ENCODE measurements around the gene CNTN1. TPM values are rescaled to one million over a fixed set of nuclear protein-coding genes. Genes with fewer than 3 reads are reported as not detected.

CNTN1 gene
- total and polyA plus RNA-seq, 9 donors = 21.8 to 123 (median 44.1) TPM

DNA sequence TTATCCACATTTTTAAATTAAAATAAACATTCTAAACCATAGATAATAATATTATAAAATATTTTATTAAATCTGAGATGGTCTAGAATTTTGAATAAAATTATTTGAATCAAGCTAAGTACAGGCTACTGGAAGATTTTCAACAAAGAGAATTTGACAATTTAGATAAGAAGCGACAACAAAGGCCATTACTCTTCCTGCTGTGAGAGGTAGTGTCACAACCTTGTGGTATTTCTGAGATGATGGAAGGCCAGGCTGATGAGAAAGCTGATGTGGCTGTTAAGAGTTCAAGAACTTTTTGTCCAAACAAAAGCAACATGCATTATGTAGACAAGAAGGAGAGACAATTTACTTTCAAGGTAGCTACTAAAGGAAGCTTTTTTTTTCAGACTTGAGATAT lies 43.7 kb upstream of the CNTN1 start:
- H3K27me3 ChIP-seq = no peaks in the 10 kb centered on the region
- H3K36me3 ChIP-seq = no peaks in the 10 kb centered on the region
- intact Hi-C loops (cut with DNase I) = no loop called here
- WGBS, 3 donors = 68 to 86% (median 68%) methylated on average over 1 of the region's 1 CpG
- H3K9me3 ChIP-seq = peaks cover 0 to 3% of the 10 kb centered on the region in 2 donors
- H3K4me3 ChIP-seq = no peak overlapping the region
- H3K27ac ChIP-seq = no peak overlapping the region
- TF ChIP-seq, protein P1, sequence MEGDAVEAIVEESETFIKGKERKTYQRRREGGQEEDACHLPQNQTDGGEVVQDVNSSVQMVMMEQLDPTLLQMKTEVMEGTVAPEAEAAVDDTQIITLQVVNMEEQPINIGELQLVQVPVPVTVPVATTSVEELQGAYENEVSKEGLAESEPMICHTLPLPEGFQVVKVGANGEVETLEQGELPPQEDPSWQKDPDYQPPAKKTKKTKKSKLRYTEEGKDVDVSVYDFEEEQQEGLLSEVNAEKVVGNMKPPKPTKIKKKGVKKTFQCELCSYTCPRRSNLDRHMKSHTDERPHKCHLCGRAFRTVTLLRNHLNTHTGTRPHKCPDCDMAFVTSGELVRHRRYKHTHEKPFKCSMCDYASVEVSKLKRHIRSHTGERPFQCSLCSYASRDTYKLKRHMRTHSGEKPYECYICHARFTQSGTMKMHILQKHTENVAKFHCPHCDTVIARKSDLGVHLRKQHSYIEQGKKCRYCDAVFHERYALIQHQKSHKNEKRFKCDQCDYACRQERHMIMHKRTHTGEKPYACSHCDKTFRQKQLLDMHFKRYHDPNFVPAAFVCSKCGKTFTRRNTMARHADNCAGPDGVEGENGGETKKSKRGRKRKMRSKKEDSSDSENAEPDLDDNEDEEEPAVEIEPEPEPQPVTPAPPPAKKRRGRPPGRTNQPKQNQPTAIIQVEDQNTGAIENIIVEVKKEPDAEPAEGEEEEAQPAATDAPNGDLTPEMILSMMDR (IDR thresholded peaks at IDR 0.05) = no peak
- TF ChIP-seq POLR2A (IDR thresholded peaks at IDR 0.05) = no peak
- no peak for TF ChIP-seq EP300 (IDR thresholded peaks at IDR 0.05)
- no peak for DNase-seq
- H3K4me1 ChIP-seq (ENCODE audit: insufficient read depth) = peaks cover 2% of the 10 kb centered on the region

DNA sequence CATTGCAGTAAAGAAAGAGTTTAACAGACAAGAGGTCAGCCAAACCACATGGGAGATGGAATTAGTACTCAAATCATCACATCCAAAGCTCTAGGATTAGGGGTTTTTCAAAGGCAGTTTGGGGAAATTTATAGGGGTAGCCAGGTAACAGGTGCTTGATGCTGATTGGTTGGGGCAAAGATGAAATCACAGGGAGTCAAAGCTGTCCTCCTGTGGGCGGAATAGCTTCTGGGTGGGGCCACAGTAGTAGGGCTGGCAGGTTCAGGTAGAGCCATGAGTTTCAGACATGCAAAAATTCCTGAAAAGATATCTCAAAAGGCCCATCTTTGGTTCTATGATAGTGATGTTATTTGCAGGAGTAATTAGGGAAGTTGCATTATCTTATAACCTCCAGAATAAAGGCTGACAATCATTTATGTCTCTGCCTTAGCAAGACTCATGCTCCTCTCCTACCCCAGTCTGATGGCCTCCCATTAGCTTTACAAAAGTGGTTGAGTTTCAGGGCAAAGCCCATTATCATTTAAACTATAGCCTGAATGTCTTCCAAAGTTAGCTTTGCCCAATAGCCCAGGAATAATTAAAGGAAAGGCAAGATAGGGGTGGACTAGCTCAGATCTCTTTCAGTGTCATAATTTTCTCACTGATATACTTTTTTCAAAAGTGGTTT lies 42.1 kb upstream of the CNTN1 start:
- no peak for DNase-seq
- Histone ChIP-seq H3K9me3 (peaks cover 0 to 3% of the 10 kb centered on the region in 2 donors), H3K36me3 (no peaks in the 10 kb centered on the region), H3K27ac (no peak overlapping the region), H3K4me1 (ENCODE audit: insufficient read depth) (peaks cover 2% of the 10 kb centered on the region), H3K4me3 (no peak overlapping the region), H3K27me3 (no peaks in the 10 kb centered on the region)
- intact Hi-C loops (cut with DNase I) = no loop called here
- whole genome bisulfite sequencing, 3 donors = 97 to 98% (median 97%) methylated on average over 1 of the region's 1 CpG
- TF ChIP-seq EP300 (IDR thresholded peaks at IDR 0.05) (no peak), POLR2A (IDR thresholded peaks at IDR 0.05) (no peak)
- TF ChIP-seq, protein P1 (IDR thresholded peaks at IDR 0.05) = no peak

DNA sequence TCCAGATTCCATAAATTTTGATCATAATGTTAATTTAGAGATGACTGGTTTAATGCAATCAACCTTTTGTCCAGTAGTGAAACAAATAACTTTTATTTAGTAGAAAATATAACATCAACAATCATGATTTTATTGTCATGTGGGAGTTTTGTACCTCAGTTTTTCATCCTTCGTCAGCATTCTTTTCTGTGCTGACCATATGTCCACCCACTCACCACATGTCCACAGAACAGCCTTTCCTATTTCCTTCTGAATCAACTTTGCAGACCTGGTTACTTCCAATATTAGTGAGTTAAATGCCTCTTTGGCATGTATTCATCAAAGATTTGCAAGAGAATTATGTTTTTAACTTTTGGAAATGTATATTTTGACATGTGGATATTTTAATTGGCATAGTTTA lies 36.8 kb upstream of the CNTN1 start:
- no peak for DNase-seq
- intact Hi-C loops (cut with DNase I) = no loop called here
- H3K27me3 ChIP-seq = no peaks in the 10 kb centered on the region
- peaks cover 0 to 3% of the 10 kb centered on the region in 2 donors for H3K9me3 ChIP-seq
- H3K4me3 ChIP-seq = no peak overlapping the region
- no peak overlapping the region for H3K27ac ChIP-seq
- 35 to 47% (median 39%) methylated on average over 1 of the region's 1 CpG for WGBS, 3 donors
- no peaks in the 10 kb centered on the region for H3K36me3 ChIP-seq
- no peak for TF ChIP-seq EP300 (IDR thresholded peaks at IDR 0.05)
- TF ChIP-seq, protein P1 (IDR thresholded peaks at IDR 0.05) = no peak
- no peak for TF ChIP-seq POLR2A (IDR thresholded peaks at IDR 0.05)
- H3K4me1 ChIP-seq (ENCODE audit: insufficient read depth) = no peaks in the 10 kb centered on the region

DNA sequence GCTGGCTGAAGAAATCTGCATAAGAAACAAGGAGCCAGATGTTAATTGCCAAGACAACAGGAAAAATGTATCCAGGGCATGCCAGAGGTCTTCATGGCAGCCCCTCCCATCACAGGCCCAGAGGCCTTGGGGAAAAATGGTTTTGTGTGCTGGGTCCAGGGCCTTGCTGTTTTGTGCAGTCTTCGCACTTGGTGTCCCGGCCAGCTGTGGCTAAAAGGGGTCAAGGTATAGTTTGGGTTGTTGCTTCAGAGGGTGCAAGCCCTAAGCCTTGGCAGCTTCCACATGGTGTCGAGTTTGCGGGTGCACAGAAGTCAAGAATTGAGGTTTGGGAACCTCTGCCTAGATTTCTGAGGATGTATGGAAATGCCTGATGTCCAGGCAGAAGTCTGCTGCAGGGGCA lies 29.9 kb upstream of the CNTN1 start:
- DNase-seq = no peak
- no peaks in the 10 kb centered on the region for H3K9me3 ChIP-seq
- H3K4me1 ChIP-seq (ENCODE audit: insufficient read depth) = no peaks in the 10 kb centered on the region
- H3K27ac ChIP-seq = no peak overlapping the region
- intact Hi-C loops (cut with DNase I) = no loop called here
- H3K27me3 ChIP-seq = no peaks in the 10 kb centered on the region
- TF ChIP-seq EP300 (IDR thresholded peaks at IDR 0.05) (no peak), POLR2A (IDR thresholded peaks at IDR 0.05) (no peak)
- TF ChIP-seq, protein P1 (IDR thresholded peaks at IDR 0.05) = no peak
- H3K36me3 ChIP-seq = no peaks in the 10 kb centered on the region
- WGBS, 3 donors = 91 to 94% (median 93%) methylated on average over 4 of the region's 4 CpGs
- no peak overlapping the region for H3K4me3 ChIP-seq

Measured in ovary (tissue), 9 donors.